ENCODE measurements around the gene KCNJ2.
A peak's percentile ranks its signal among the peaks of the same experiment; 100 is the strongest.

The KCNJ2 gene

GRCh38 chr17:70205401-70205800, 36.1 kb downstream of the KCNJ2 start:
- peak; percentile 96 to 99 for DNase-seq

- peak; percentile 28 to 37 for DNase-seq
These were observed 37.2 kb downstream of the KCNJ2 start for GRCh38 chr17:70206361-70207010.

- DNase-seq, result no peak
These were observed 37.9 kb downstream of the KCNJ2 start for GRCh38 chr17:70207184-70207583.

DNA sequence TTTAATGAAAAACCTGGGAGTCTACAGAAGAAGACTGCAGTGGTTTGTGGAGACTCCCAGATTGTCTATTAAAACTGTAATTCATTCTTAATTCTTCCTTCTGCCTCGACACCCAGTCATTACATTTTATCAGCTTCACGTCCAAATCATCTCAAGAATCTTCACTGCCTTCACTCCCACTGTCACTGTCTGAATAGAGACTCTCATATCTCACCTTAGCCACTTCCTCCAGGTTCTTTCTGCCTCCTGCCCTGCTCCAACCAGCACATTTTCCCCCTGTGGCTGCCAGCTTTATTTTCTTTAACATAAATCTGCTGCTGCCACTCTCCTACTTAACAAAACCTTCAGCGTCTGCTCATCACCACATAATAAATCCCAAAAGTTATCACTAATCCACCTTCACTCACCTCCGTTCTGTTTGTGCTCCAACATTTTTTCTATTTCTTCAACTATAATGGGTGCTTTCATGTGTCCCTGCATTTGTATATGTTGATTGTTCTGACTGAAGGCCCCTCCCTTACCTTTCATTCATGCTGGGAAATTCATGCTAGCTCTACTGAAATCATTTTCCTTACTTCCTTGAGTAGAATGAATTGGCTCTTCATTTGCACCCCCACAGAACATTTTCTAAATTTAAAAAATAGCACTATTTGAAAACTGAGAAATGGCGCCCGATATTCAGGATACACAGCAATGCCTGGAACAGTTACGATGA, 38.9 kb downstream of the KCNJ2 start:
- no peak for DNase-seq

DNA sequence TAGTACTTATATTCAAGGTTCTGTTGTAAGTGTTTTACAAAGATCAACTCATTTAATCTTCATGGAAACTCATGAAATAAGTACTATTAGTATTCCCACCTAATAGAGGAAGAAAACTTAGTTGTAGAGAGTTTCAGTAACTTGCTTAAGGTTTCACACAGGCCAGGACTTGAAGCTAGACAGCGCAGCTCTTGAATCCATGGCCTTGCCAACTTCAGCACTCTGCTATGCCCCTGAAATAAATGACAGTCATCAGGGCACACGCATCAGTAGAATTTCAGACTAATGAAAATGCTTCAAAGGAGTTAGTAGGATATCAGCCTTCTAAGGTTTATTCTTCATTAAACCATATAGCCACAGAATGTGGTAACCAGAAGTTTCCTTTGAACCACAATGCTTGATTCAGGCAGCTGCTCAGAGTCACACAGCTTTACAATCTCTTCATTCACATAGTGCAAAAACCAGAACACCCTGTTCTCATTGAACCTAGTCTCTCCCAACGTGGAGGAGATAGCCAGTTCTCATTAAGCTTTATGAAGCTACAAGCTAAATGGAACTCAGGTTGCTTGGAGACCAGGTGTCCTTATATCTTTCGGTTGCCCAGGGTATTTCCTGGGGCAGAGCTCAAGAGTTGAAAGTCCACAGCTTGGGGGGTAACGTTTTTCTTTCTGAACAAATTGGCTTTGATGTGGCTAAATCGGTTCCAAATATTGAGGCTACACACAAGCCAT, 39.7 kb downstream of the KCNJ2 start:
- DNase-seq, result no peak

- DNase-seq, result no peak
These were observed 46.3 kb downstream of the KCNJ2 start for GRCh38 chr17:70215656-70216055.

- no peak for DNase-seq
These were observed 48.2 kb downstream of the KCNJ2 start for GRCh38 chr17:70217571-70217970.

GRCh38 chr17:70225276-70225675, 55.9 kb downstream of the KCNJ2 start:
- DNase-seq, result no peak

All from inflammatory macrophage treated with lipopolysaccharide for 1 hour (primary cell).